Stimulated activated effector memory CD8-positive, alpha-beta T cell treated with anti-CD3 and anti-CD28 coated beads, Interleukin-12 subunit alpha, Interleukin-12 subunit beta, amount 100 ng/mL, for 72 hours (primary cell): ENCODE results near the gene LDHAL6A.

Source experiments
- ATAC-seq: fragments of 150-1000 bp; cut with Tn5 transposase; 2 replicates; pipeline ENCODE4 v1.10.0; 2021
- DNase-seq, 2 donors: peaks; one replicate each; pipeline ENCODE4 v3.0.0; 2021 to 2022; ENCODE audit warnings: low spot score in 2 of 2
- H3K27ac Mint-ChIP-seq: one replicate; pipeline ENCODE4 v1.8.0; 2022; ENCODE audit warnings: mild to moderate bottlenecking, mixed read lengths
- H3K36me3 Mint-ChIP-seq: one replicate; pipeline ENCODE4 v1.8.0; 2022; ENCODE audit warnings: mild to moderate bottlenecking, mixed read lengths
- H3K4me1 Mint-ChIP-seq: one replicate; pipeline ENCODE4 v1.8.0; 2022; ENCODE audit warnings: mixed read lengths
- H3K4me3 Mint-ChIP-seq: one replicate; pipeline ENCODE4 v1.8.0; 2022; ENCODE audit warnings: mild to moderate bottlenecking, mixed read lengths
- H3K9me3 Mint-ChIP-seq: one replicate; pipeline ENCODE4 v1.8.0; 2022; ENCODE audit warnings: mixed read lengths

The LDHAL6A gene

GRCh38 chr11:18468059-18468458, 12.4 kb downstream of the LDHAL6A start:
- no peaks in the 10 kb centered on the region for H3K4me1 Mint-ChIP-seq
- ATAC-seq (peak; percentile 28), DNase-seq (no peak)
- H3K9me3 Mint-ChIP-seq = no peaks in the 10 kb centered on the region
- H3K4me3 Mint-ChIP-seq = no peak overlapping the region
- H3K27ac Mint-ChIP-seq = no peak overlapping the region
- H3K36me3 Mint-ChIP-seq = peaks cover 4% of the 10 kb centered on the region

- H3K9me3 Mint-ChIP-seq = no peaks in the 10 kb centered on the region
- peaks cover 4% of the 10 kb centered on the region for H3K36me3 Mint-ChIP-seq
- DNase-seq (no peak), ATAC-seq (no peak)
- no peak overlapping the region for H3K4me3 Mint-ChIP-seq
- no peak overlapping the region for H3K27ac Mint-ChIP-seq
- no peaks in the 10 kb centered on the region for H3K4me1 Mint-ChIP-seq
These were observed 13.3 kb downstream of the LDHAL6A start for GRCh38 chr11:18468961-18469360.

- Mint-ChIP-seq H3K9me3 (no peaks in the 10 kb centered on the region), H3K27ac (no peak overlapping the region), H3K4me1 (no peaks in the 10 kb centered on the region), H3K36me3 (peaks cover 20% of the 10 kb centered on the region), H3K4me3 (no peak overlapping the region)
- no peak for DNase-seq
- peak; percentile 77 for ATAC-seq
These were observed 16.3 kb downstream of the LDHAL6A start for GRCh38 chr11:18471995-18472394.

- Mint-ChIP-seq H3K27ac (no peak overlapping the region), H3K36me3 (peaks cover 26% of the 10 kb centered on the region), H3K4me1 (no peaks in the 10 kb centered on the region)
These were observed 16.9 kb downstream of the LDHAL6A start for GRCh38 chr11:18472587-18472986.

GRCh38 chr11:18479063-18479462, 23.4 kb downstream of the LDHAL6A start:
- no peak overlapping the region for H3K4me3 Mint-ChIP-seq
- H3K9me3 Mint-ChIP-seq = no peaks in the 10 kb centered on the region
- ATAC-seq (no peak), DNase-seq (no peak)
- H3K27ac Mint-ChIP-seq = no peak overlapping the region
- H3K36me3 Mint-ChIP-seq = peaks cover 87% of the 10 kb centered on the region
- no peaks in the 10 kb centered on the region for H3K4me1 Mint-ChIP-seq

More at GRCh38 chr11:18472587-18472986, 16.9 kb downstream of the LDHAL6A start:
- DNase-seq (no peak), ATAC-seq (no peak)
- H3K9me3 Mint-ChIP-seq = no peaks in the 10 kb centered on the region
- H3K4me3 Mint-ChIP-seq = no peak overlapping the region

GRCh38 chr11:18485913-18486528, 30.4 kb downstream of the LDHAL6A start:
- no peak overlapping the region for H3K4me3 Mint-ChIP-seq
- H3K9me3 Mint-ChIP-seq = no peaks in the 10 kb centered on the region
- peaks cover 90% of the 10 kb centered on the region for H3K36me3 Mint-ChIP-seq
- ATAC-seq (peak; percentile 34), DNase-seq (no peak)
- peaks cover 17% of the 10 kb centered on the region for H3K4me1 Mint-ChIP-seq
- H3K27ac Mint-ChIP-seq = peak overlapping the region; percentile 6

GRCh38 chr11:18490319-18490718, 34.7 kb downstream of the LDHAL6A start:
- peaks cover 17% of the 10 kb centered on the region for H3K4me1 Mint-ChIP-seq
- ATAC-seq (no peak), DNase-seq (no peak)
- H3K36me3 Mint-ChIP-seq = peaks cover 73% of the 10 kb centered on the region
- H3K4me3 Mint-ChIP-seq = no peak overlapping the region
- no peaks in the 10 kb centered on the region for H3K9me3 Mint-ChIP-seq
- peak overlapping the region; percentile 32 for H3K27ac Mint-ChIP-seq

GRCh38 chr11:18490736-18491485, 35.3 kb downstream of the LDHAL6A start:
- Mint-ChIP-seq H3K27ac (peak overlapping the region; percentile 32), H3K4me1 (peaks cover 14% of the 10 kb centered on the region)

GRCh38 chr11:18491924-18492323, 36.3 kb downstream of the LDHAL6A start:
- Mint-ChIP-seq H3K4me3 (no peak overlapping the region), H3K36me3 (peaks cover 78% of the 10 kb centered on the region), H3K4me1 (peaks cover 11% of the 10 kb centered on the region), H3K9me3 (no peaks in the 10 kb centered on the region), H3K27ac (no peak overlapping the region)
- no peak for DNase-seq
- ATAC-seq = no peak

More at GRCh38 chr11:18490736-18491485, 35.3 kb downstream of the LDHAL6A start:
- no peak for ATAC-seq
- no peak for DNase-seq
- Mint-ChIP-seq H3K9me3 (no peaks in the 10 kb centered on the region), H3K4me3 (no peak overlapping the region), H3K36me3 (peaks cover 73% of the 10 kb centered on the region)

GRCh38 chr11:18492888-18493287, 37.2 kb downstream of the LDHAL6A start:
- H3K9me3 Mint-ChIP-seq = no peaks in the 10 kb centered on the region
- peaks cover 11% of the 10 kb centered on the region for H3K4me1 Mint-ChIP-seq
- H3K4me3 Mint-ChIP-seq = no peak overlapping the region
- ATAC-seq (no peak), DNase-seq (no peak)
- H3K27ac Mint-ChIP-seq = peak overlapping the region; percentile 54
- peaks cover 81% of the 10 kb centered on the region for H3K36me3 Mint-ChIP-seq

GRCh38 chr11:18493310-18493709, 37.7 kb downstream of the LDHAL6A start:
- no peak for DNase-seq
- H3K27ac Mint-ChIP-seq = peak overlapping the region; percentile 54
- H3K9me3 Mint-ChIP-seq = no peaks in the 10 kb centered on the region
- no peak overlapping the region for H3K4me3 Mint-ChIP-seq
- H3K36me3 Mint-ChIP-seq = peaks cover 81% of the 10 kb centered on the region
- ATAC-seq = no peak
- peaks cover 10% of the 10 kb centered on the region for H3K4me1 Mint-ChIP-seq

GRCh38 chr11:18495271-18495670, 39.6 kb downstream of the LDHAL6A start:
- Mint-ChIP-seq H3K36me3 (peaks cover 81% of the 10 kb centered on the region), H3K4me3 (no peak overlapping the region), H3K9me3 (no peaks in the 10 kb centered on the region), H3K4me1 (peaks cover 9% of the 10 kb centered on the region), H3K27ac (no peak overlapping the region)
- DNase-seq (no peak), ATAC-seq (no peak)

GRCh38 chr11:18495703-18496102, 40.0 kb downstream of the LDHAL6A start:
- no peak overlapping the region for H3K4me3 Mint-ChIP-seq
- H3K27ac Mint-ChIP-seq = no peak overlapping the region
- ATAC-seq = no peak
- no peaks in the 10 kb centered on the region for H3K9me3 Mint-ChIP-seq
- peaks cover 81% of the 10 kb centered on the region for H3K36me3 Mint-ChIP-seq
- no peak for DNase-seq
- peaks cover 7% of the 10 kb centered on the region for H3K4me1 Mint-ChIP-seq

GRCh38 chr11:18498039-18498438, 42.4 kb downstream of the LDHAL6A start:
- no peaks in the 10 kb centered on the region for H3K9me3 Mint-ChIP-seq
- H3K4me3 Mint-ChIP-seq = no peak overlapping the region
- ATAC-seq (no peak), DNase-seq (no peak)
- H3K27ac Mint-ChIP-seq = no peak overlapping the region
- H3K4me1 Mint-ChIP-seq = peaks cover 4% of the 10 kb centered on the region
- peaks cover 90% of the 10 kb centered on the region for H3K36me3 Mint-ChIP-seq

GRCh38 chr11:18501629-18502028, 46.0 kb downstream of the LDHAL6A start:
- peaks cover 100% of the 10 kb centered on the region for H3K36me3 Mint-ChIP-seq
- no peak for DNase-seq
- H3K4me3 Mint-ChIP-seq = no peak overlapping the region
- H3K9me3 Mint-ChIP-seq = no peaks in the 10 kb centered on the region
- H3K27ac Mint-ChIP-seq = no peak overlapping the region
- no peak for ATAC-seq
- H3K4me1 Mint-ChIP-seq = peaks cover 4% of the 10 kb centered on the region

GRCh38 chr11:18502352-18502751, 46.7 kb downstream of the LDHAL6A start:
- no peak for ATAC-seq
- no peaks in the 10 kb centered on the region for H3K9me3 Mint-ChIP-seq
- H3K4me1 Mint-ChIP-seq = peaks cover 4% of the 10 kb centered on the region

More at GRCh38 chr11:18502352-18502751, 46.7 kb downstream of the LDHAL6A start:
- Mint-ChIP-seq H3K36me3 (peaks cover 100% of the 10 kb centered on the region), H3K27ac (no peak overlapping the region), H3K4me3 (no peak overlapping the region)
- no peak for DNase-seq
